K562 (cell line): ENCODE results near the gene SIGLEC6. TPM values are rescaled to one million over a fixed set of nuclear protein-coding genes. Genes with fewer than 3 reads are reported as not detected.
A peak's percentile ranks its signal among the peaks of the same experiment; 100 is the strongest.

Experiments
- BRF2 ChIP-seq: IDR thresholded peaks from 3 replicates; pipeline ENCODE4 v1.6.1; 2011; ENCODE audit warnings: borderline replicate concordance, mild to moderate bottlenecking; ENCODE audit not compliant: insufficient read length, insufficient read depth
- CEBPB ChIP-seq: fragments of 450-650 bp; IDR thresholded peaks from 2 replicates; pipeline ENCODE4 v1.6.1; 2016; ENCODE audit warnings: missing genetic modification characterization, missing compliant biosample characterization
- COPS2 ChIP-seq: fragments of 450-650 bp; conservative IDR thresholded peaks from 2 replicates; pipeline ENCODE4 v1.6.1; 2016; ENCODE audit warnings: mild to moderate bottlenecking, moderate library complexity
- E2F8 ChIP-seq: fragments of 450-650 bp; IDR thresholded peaks from 2 replicates; pipeline ENCODE4 v1.7.1; 2018; ENCODE audit warnings: mild to moderate bottlenecking, low read depth; ENCODE audit not compliant: partially characterized antibody
- HNRNPUL1 ChIP-seq: fragments of 200-400 bp; formaldehyde crosslinking; IDR thresholded peaks from 2 replicates; pipeline ENCODE4 v1.6.1; 2017; ENCODE audit warnings: low read length
- MYBL2 ChIP-seq, 2 experiments: fragments of 450-650 bp in 1 of 2; sonication (generic) in 1 of 2; formaldehyde crosslinking in 1 of 2; IDR thresholded peaks; 2 replicates each; pipeline versions ENCODE4 v1.6.1 to v1.8.1; 2017 to 2022; ENCODE audit warnings: borderline replicate concordance in 1 of 2, inconsistent platforms in 1 of 2, low read depth in 1 of 2, mild to moderate bottlenecking in 1 of 2, missing genetic modification reagents in 1 of 2, moderate library complexity in 1 of 2
- RERE ChIP-seq: sonication (generic); formaldehyde crosslinking; IDR thresholded peaks from 2 replicates; pipeline ENCODE4 v1.8.0; 2023; ENCODE audit warnings: missing genetic modification reagents, mild to moderate bottlenecking, borderline replicate concordance
- SAFB2 ChIP-seq: fragments of 200-400 bp; formaldehyde crosslinking; IDR thresholded peaks from 2 replicates; pipeline ENCODE4 v1.6.1; 2018; ENCODE audit warnings: borderline replicate concordance, low read length, low read depth, moderate library complexity; ENCODE audit not compliant: severe bottlenecking
- SIX5 ChIP-seq, 2 experiments: IDR thresholded peaks; 2 replicates each; pipeline ENCODE4 v1.6.1; 2011; ENCODE audit warnings: low read length in 2 of 2, borderline replicate concordance in 1 of 2, low read depth in 1 of 2, mild to moderate bottlenecking in 1 of 2, moderate library complexity in 1 of 2; ENCODE audit not compliant: insufficient read depth in 1 of 2
- TOE1 ChIP-seq, 2 experiments: fragments of 450-650 bp in 1 of 2; sonication (generic) in 1 of 2; formaldehyde crosslinking in 1 of 2; IDR thresholded peaks; 2 replicates each; pipeline versions ENCODE4 v1.7.1 to v1.8.0; 2016 to 2022; ENCODE audit warnings: borderline replicate concordance in 2 of 2, mild to moderate bottlenecking in 2 of 2, antibody characterized with exemption in 1 of 2, inconsistent platforms in 1 of 2, low read depth in 1 of 2, missing genetic modification reagents in 1 of 2, moderate library complexity in 1 of 2
- TRIM28 ChIP-seq: fragments of 450-650 bp; IDR thresholded peaks from 2 replicates; pipeline ENCODE4 v1.6.1; 2017
- ZNF512 ChIP-seq: IDR thresholded peaks from 2 replicates; pipeline ENCODE4 v1.6.1; 2016; ENCODE audit warnings: missing genetic modification characterization, missing compliant biosample characterization
- ZNF764 ChIP-seq: fragments of 250-450 bp; sonication (Bioruptor Pico); IDR thresholded peaks from 2 replicates; pipeline ENCODE4 v1.4.0; 2020; ENCODE audit warnings: low read depth, mild to moderate bottlenecking, moderate library complexity
- polyA plus RNA-seq, 8 experiments: library from polyadenylated mRNA; depleted of rRNA in 4 of 8; stranded (reverse) in 5 of 8; unstranded in 3 of 8; fragments of >200 nt; fragmentation: Nextera tagmentation in 2 of 8; fragmentation: Illumina TruSeq in 1 of 8; extraction: Ambion mirVana in 2 of 8; extraction: Trizol in 1 of 8; gene quantifications; 2 replicates each; pipeline versions ENCODE4 v1.2.1 to v1.2.3, GENCODE V29; 2011 to 2014; ENCODE audit warnings: inconsistent platforms in 1 of 8, missing spikeins in 1 of 8
- total RNA-seq, 7 experiments: library from RNA; depleted of rRNA in 6 of 7; stranded (reverse); fragments of >200 nt in 6 of 7; fragmentation: Illumina TruSeq in 2 of 7; extraction: Trizol in 2 of 7; gene quantifications; 2 replicates each; pipeline versions ENCODE4 v1.2.1 to v1.2.3, GENCODE V29; 2011 to 2021; ENCODE audit warnings: low replicate concordance in 1 of 7

SIGLEC6 gene
- total and polyA plus RNA-seq, 9 of the 15 experiments (the other 6 are each of a cell fraction or from before 2014, with no cell fraction given) = 0.03 to 17.5 (median 0.71) TPM

- TF ChIP-seq TOE1 (IDR thresholded peaks at IDR 0.05; ENCODE audit: borderline replicate concordance) (no peak; the same call in none of the 2 replicates), TOE1 (CRISPR knock-in tag; IDR thresholded peaks at IDR 0.05; ENCODE audit: borderline replicate concordance, low read depth) (no peak), RERE (CRISPR knock-in tag) (no peak), SIX5 (IDR thresholded peaks at IDR 0.05; ENCODE audit: borderline replicate concordance in 1 of 2, insufficient read depth in 1 of 2, low read depth in 1 of 2, low read length in 2 of 2) (no peak), COPS2 (no peak), CEBPB (tag) (peak; percentile 89), MYBL2 (IDR thresholded peaks at IDR 0.05; ENCODE audit: low read depth) (no peak), MYBL2 (CRISPR knock-in tag; IDR thresholded peaks at IDR 0.05; ENCODE audit: borderline replicate concordance) (no peak), SAFB2 (no peak), TRIM28 (no peak), ZNF764 (CRISPR knock-in tag) (no peak), ZNF512 (tag) (no peak; the same call in 1 of the 2 replicates), BRF2 (no peak), E2F8 (no peak), HNRNPUL1 (no peak)
Measured at GRCh38 chr19:51470966-51471365, 60.5 kb downstream of the SIGLEC6 start (continued).
